Measurements from ENCODE around the gene EDEM3. TPM values are rescaled to one million over a fixed set of nuclear protein-coding genes. Genes with fewer than 3 reads are reported as not detected.

Gene EDEM3
- total RNA-seq, 4 donors from 2014 or later, result 22.8 to 34.7 (median 31.3) TPM

DNA sequence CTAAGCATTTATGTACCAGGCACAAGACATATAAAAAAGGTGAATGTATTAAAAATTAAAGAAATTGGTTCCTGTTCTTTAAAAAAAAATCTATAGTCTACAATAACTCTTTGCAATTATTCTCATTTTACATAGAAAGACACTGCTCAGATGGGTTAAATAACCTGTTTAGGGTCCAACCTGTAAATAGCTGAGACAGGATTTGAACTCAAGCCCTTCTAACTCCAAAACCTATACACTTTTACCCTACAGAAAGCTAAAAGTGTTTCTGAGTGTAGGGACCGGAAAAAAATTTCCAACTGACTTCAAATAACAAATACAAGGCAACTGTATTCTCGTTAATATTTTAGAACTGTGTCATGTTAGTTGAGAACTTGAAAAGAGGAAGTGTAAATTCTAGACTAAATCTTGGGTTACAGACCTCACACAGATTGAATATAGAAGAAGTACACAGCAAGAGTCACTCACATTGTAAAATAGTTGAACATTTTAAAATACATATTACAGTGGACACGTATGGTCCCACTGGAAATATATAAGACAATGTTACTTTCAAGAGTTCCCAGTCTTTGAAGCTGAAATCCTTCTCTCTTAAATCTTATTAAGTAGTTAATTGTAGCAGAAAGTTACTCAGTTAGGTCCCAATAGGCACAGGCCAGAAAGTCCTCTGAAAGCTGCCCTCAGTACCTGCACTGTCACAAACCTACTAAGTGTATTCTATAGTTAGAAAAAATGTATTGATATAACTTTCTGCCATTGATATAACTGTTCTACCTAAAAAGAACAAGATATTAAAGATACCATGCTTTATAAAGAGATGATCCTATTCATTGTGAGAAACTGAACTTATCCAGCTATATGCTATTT, 7.3 kb downstream of the EDEM3 start:
- Histone ChIP-seq H3K4me3 (no peak overlapping the region), H3K27me3 (no peaks in the 10 kb centered on the region), H3K36me3 (no peaks in the 10 kb centered on the region), H3K4me1 (peaks cover 0 to 32% (median 0%) of the 10 kb centered on the region in 3 donors), H3K27ac (no peak overlapping the region), H3K9me3 (no peaks in the 10 kb centered on the region)
- TF ChIP-seq POLR2A (IDR thresholded peaks at IDR 0.05) (no peak), POLR2AphosphoS5 (IDR thresholded peaks at IDR 0.05) (no peak), EP300 (IDR thresholded peaks at IDR 0.05) (no peak)
- TF ChIP-seq, protein P1, sequence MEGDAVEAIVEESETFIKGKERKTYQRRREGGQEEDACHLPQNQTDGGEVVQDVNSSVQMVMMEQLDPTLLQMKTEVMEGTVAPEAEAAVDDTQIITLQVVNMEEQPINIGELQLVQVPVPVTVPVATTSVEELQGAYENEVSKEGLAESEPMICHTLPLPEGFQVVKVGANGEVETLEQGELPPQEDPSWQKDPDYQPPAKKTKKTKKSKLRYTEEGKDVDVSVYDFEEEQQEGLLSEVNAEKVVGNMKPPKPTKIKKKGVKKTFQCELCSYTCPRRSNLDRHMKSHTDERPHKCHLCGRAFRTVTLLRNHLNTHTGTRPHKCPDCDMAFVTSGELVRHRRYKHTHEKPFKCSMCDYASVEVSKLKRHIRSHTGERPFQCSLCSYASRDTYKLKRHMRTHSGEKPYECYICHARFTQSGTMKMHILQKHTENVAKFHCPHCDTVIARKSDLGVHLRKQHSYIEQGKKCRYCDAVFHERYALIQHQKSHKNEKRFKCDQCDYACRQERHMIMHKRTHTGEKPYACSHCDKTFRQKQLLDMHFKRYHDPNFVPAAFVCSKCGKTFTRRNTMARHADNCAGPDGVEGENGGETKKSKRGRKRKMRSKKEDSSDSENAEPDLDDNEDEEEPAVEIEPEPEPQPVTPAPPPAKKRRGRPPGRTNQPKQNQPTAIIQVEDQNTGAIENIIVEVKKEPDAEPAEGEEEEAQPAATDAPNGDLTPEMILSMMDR (IDR thresholded peaks at IDR 0.05), result no peak
- no peak for ATAC-seq
- WGBS, 2 donors (ENCODE audit: low coverage in 1 of 2), result 65 to 89% methylated on average over 3 of the region's 3 CpGs

DNA sequence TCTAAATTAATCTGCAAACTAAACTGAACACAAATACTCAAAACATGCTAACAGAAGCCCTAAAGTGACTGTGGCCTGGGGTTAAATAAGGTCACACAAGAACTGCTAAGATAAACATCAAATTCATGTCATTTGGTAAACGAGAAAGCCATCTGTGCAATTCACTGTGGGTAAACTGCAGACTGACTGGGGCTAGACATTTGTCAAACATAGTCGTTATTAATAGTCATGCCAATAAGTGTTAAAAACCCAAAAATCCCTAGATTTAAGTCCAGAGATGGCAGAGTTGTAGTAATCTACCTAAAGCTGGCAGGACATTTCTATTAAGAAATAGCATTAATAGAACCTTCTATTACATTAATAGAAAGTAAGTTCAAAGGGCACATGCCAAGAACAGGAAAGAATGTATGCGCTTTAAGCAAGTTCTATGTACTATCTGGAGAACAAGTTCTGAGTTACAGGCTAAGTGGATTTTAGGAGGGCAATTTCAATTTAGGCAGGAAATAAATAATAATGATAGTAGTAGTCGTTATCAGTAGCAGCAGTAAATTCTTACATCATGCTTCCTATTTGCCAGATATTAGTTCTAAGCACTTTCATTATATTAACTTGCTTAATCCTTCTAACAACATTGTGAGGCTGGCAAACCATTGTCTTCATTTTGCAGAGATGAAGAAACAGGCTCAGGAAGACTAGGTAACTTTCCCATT, 8.6 kb downstream of the EDEM3 start:
- no peaks in the 10 kb centered on the region for H3K36me3 ChIP-seq
- no peak for ATAC-seq
- no peak overlapping the region for H3K4me3 ChIP-seq
- WGBS, 2 donors (ENCODE audit: low coverage in 1 of 2), result 36 to 66% methylated on average over 4 of the region's 4 CpGs
- H3K9me3 ChIP-seq, result no peaks in the 10 kb centered on the region
- TF ChIP-seq POLR2A (IDR thresholded peaks at IDR 0.05), result no peak
- no peak for TF ChIP-seq POLR2AphosphoS5 (IDR thresholded peaks at IDR 0.05)
- TF ChIP-seq EP300 (IDR thresholded peaks at IDR 0.05), result no peak
- TF ChIP-seq, protein P1 (IDR thresholded peaks at IDR 0.05), result no peak
- no peak overlapping the region for H3K27ac ChIP-seq
- H3K27me3 ChIP-seq, result no peaks in the 10 kb centered on the region
- peaks cover 0 to 28% (median 0%) of the 10 kb centered on the region in 3 donors for H3K4me1 ChIP-seq

DNA sequence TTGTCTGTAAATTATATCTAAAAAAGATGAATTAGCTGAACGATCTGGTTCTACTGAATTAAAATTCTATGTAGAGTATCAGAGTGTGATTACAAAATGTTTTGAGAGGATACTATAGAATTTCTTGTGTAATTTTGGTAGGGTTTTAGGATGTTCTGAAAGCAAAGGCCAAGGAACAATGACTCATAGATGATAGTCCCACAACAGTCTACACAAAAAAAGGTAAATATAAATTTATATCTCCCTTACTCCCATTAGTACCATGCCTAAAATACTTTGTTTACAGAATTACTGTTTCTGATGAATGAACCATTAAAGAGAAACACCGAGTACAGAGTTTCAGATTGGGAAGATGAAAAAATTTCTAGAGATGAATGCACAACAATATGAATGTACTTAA, 9.5 kb downstream of the EDEM3 start:
- TF ChIP-seq, protein P1 (IDR thresholded peaks at IDR 0.05), result no peak
- TF ChIP-seq POLR2AphosphoS5 (IDR thresholded peaks at IDR 0.05), result no peak
- no peak for TF ChIP-seq EP300 (IDR thresholded peaks at IDR 0.05)
- TF ChIP-seq POLR2A (IDR thresholded peaks at IDR 0.05), result no peak
- WGBS, 2 donors (ENCODE audit: low coverage in 1 of 2), result 75 to 84% methylated on average over 2 of the region's 2 CpGs
- Histone ChIP-seq H3K27ac (no peak overlapping the region), H3K9me3 (no peaks in the 10 kb centered on the region), H3K36me3 (no peaks in the 10 kb centered on the region), H3K4me3 (no peak overlapping the region), H3K27me3 (no peaks in the 10 kb centered on the region), H3K4me1 (peaks cover 0 to 28% (median 0%) of the 10 kb centered on the region in 3 donors)
- no peak for ATAC-seq

DNA sequence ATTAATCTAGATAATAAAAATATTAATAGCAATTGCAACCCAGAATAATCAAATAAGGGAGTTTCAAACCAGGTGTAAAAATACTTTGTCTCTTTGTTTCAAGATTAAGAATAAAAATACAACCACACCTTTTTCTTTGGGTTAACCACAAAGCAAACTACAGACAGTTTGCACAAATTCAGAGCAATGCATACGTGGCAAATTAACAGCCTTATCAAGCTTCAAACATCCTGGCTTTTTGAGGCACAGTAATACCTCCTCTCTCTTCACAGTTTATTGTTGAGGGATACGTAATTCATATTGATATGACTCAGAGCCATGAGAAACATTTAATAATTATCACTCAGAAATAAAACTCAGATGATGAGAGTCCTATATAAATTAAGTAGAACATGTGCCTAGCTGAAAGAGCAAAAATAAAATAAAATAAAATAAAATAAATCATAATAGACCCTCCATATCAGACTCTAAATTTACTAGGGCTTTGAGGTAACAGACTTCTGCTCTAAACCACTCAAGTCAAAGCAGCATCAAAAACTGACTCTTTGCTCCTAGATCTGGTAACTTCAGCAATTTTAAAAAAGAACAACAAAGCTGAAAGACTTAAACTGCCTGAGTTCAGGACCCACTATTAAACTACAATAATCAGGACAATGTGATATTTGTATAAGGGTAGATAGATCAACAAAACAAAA, 11.4 kb downstream of the EDEM3 start:
- no peak for ATAC-seq
- Histone ChIP-seq H3K27me3 (no peaks in the 10 kb centered on the region), H3K27ac (no peak overlapping the region), H3K9me3 (no peaks in the 10 kb centered on the region), H3K4me3 (no peak overlapping the region), H3K36me3 (no peaks in the 10 kb centered on the region), H3K4me1 (peaks cover 0 to 22% (median 0%) of the 10 kb centered on the region in 3 donors)
- TF ChIP-seq POLR2A (IDR thresholded peaks at IDR 0.05) (no peak), POLR2AphosphoS5 (IDR thresholded peaks at IDR 0.05) (no peak), EP300 (IDR thresholded peaks at IDR 0.05) (no peak)
- TF ChIP-seq, protein P1 (IDR thresholded peaks at IDR 0.05), result no peak
- WGBS, 2 donors (ENCODE audit: low coverage in 1 of 2), result 77 to 90% methylated on average over 2 of the region's 2 CpGs

Measured in gastroesophageal sphincter (tissue), 4 donors.